GM12892 (cell line): Measurements from ENCODE around the gene DCK.

Source experiments
- POLR2A ChIP-seq: IDR thresholded peaks from 2 replicates; pipeline ENCODE4 v1.6.1; 2011; ENCODE audit warnings: low read depth, low read length, control low read depth
- TAF1 ChIP-seq: IDR thresholded peaks from 2 replicates; pipeline ENCODE4 v1.6.1; 2011; ENCODE audit warnings: low read depth, mild to moderate bottlenecking, control low read depth, low read length, borderline replicate concordance

DNA sequence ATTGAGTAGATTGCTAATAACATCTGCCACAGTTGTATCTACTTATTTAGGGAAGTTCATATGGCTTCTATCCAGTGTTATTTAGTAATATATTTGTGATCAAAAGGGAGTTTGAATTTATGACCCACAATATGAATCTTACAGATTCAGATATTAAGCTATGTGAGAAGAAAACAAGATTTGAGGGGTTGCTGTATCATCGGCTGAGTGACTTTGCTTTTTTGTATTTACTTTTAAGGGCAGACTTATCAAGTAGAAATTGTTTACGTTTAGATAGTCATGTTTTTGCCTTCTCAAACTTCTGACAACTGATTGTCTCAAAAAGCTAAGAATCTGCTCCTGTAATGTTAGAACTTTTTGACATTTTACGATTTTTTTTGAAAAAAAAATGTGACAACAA lies 17.2 kb upstream of the DCK start:
- no peak for TF ChIP-seq POLR2A
- TF ChIP-seq TAF1: no peak
